T-helper 2 cell treated with Interferon-gamma antibody and Interleukin-4, amounts not matched to agents 5 μg/mL and 100 μg/mL, for 36 hours (primary cell): ENCODE data around the gene GLT6D1.
"Not testable (repeated sequence)": the region's sequence is repeated elsewhere in the genome, so short reads cannot be mapped to it uniquely, and the experiment has no call there.

ENCODE experiments used
- DNase-seq: peaks from one replicate; pipeline ENCODE4 v3.0.0; 2021; ENCODE audit warnings: low spot score
- H3K27ac Mint-ChIP-seq: one replicate; pipeline ENCODE4 v1.8.0; 2021; ENCODE audit warnings: mild to moderate bottlenecking, mixed read lengths
- H3K27me3 Mint-ChIP-seq: one replicate; pipeline ENCODE4 v1.8.0; 2021; ENCODE audit warnings: low read depth, mixed read lengths
- H3K36me3 Mint-ChIP-seq: one replicate; pipeline ENCODE4 v1.8.0; 2021; ENCODE audit warnings: low read depth, mixed read lengths
- H3K4me1 Mint-ChIP-seq: one replicate; pipeline ENCODE4 v1.8.0; 2021; ENCODE audit warnings: low read depth, mixed read lengths
- H3K4me3 Mint-ChIP-seq: one replicate; pipeline ENCODE4 v1.8.0; 2022; ENCODE audit warnings: mild to moderate bottlenecking, moderate library complexity, mixed read lengths
- H3K9me3 Mint-ChIP-seq: one replicate; pipeline ENCODE4 v1.8.0; 2021; ENCODE audit warnings: mixed read lengths

The GLT6D1 gene

DNA sequence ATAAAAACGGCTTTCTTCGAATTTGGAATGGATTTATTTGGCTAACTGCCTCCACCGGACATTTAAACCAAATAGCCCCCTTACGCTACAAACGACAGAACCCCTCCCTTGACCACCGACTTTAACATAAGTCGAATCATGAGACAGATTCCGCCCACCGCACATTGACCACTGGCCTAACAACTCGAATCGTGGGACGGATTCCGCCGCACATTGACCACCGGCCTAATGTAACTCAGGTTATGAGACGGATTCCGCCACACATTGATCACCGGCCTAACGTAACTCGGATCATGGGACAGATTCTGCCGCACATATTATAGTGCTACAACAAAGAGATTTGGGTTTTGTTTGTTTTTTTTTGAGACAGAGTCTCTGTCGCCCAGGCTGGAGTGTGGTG is 21.1 kb upstream of the GLT6D1 start:
- Mint-ChIP-seq H3K9me3 (no peaks in the 10 kb centered on the region), H3K4me3 (no peak overlapping the region), H3K27me3 (no peaks in the 10 kb centered on the region), H3K4me1 (no peaks in the 10 kb centered on the region), H3K36me3 (no peaks in the 10 kb centered on the region), H3K27ac (no peak overlapping the region)
- no peak for DNase-seq

DNA sequence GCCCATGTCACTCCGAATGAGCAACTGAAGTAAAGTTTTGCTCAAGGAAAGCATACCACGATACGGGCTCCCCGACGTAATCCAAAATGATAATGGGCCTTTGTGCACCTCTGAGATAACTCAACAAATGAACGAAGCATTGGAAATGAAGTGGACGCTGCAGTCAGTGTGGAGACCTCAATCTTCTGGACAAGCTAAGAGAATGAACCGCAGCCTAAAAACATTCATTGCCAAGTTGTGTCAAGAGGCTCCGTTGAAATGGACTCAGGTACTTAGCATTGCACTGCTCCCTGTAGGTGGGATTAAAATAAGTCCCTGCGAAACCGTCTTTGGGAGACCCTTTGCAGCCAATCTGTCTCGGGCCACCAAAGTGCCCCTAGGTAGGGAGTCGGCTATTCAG is 19.9 kb upstream of the GLT6D1 start:
- DNase-seq: no peak
- Mint-ChIP-seq H3K9me3 (no peaks in the 10 kb centered on the region), H3K27me3 (no peaks in the 10 kb centered on the region), H3K4me3 (no peak overlapping the region), H3K4me1 (no peaks in the 10 kb centered on the region), H3K36me3 (no peaks in the 10 kb centered on the region), H3K27ac (no peak overlapping the region)

- no peaks in the 10 kb centered on the region for H3K36me3 Mint-ChIP-seq
- no peak for DNase-seq
- no peaks in the 10 kb centered on the region for H3K27me3 Mint-ChIP-seq
- H3K4me3 Mint-ChIP-seq: no peak overlapping the region
- no peaks in the 10 kb centered on the region for H3K9me3 Mint-ChIP-seq
- H3K27ac Mint-ChIP-seq: no peak overlapping the region
- H3K4me1 Mint-ChIP-seq: no peaks in the 10 kb centered on the region
These were observed 18.1 kb upstream of the GLT6D1 start for GRCh38 chr9:135657416-135657815.

- Mint-ChIP-seq H3K9me3 (peaks cover 7% of the 10 kb centered on the region), H3K4me1 (no peaks in the 10 kb centered on the region)
These were observed 16.0 kb upstream of the GLT6D1 start for GRCh38 chr9:135655317-135655716.

DNA sequence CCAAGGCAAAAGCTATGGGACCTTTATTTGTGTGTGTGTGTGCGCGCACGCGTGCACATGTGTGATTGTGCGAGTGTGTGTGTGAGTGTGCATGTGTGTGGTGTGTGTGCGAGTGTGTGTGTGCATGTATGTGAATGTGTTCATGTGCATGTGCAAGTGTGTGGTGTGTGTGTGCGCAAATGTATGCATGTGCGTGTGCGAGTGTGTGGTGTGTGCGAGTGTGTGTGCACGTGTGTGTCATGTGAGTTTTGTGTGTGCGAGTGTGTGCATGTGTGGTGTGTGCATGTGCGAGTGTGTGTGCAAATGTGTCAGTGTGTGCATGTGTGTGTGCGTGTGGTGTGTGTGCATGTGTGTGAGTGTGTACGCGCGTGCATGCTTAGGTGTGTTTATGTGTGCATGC is 11.1 kb upstream of the GLT6D1 start:
- H3K4me1 Mint-ChIP-seq: no peaks in the 10 kb centered on the region
- peaks cover 44% of the 10 kb centered on the region for H3K9me3 Mint-ChIP-seq
- no peaks in the 10 kb centered on the region for H3K36me3 Mint-ChIP-seq
- no peak overlapping the region for H3K4me3 Mint-ChIP-seq
- H3K27ac Mint-ChIP-seq: no peak overlapping the region
- H3K27me3 Mint-ChIP-seq: no peaks in the 10 kb centered on the region
- no peak for DNase-seq

More at GRCh38 chr9:135655317-135655716, 16.0 kb upstream of the GLT6D1 start:
- Mint-ChIP-seq H3K27ac (no peak overlapping the region), H3K36me3 (no peaks in the 10 kb centered on the region), H3K4me3 (no peak overlapping the region), H3K27me3 (no peaks in the 10 kb centered on the region)
- no peak for DNase-seq

GRCh38 chr9:135649508-135649907 is 10.2 kb upstream of the GLT6D1 start:
- no peak overlapping the region for H3K27ac Mint-ChIP-seq
- no peak overlapping the region for H3K4me3 Mint-ChIP-seq
- DNase-seq: no peak
- peaks cover 53% of the 10 kb centered on the region for H3K9me3 Mint-ChIP-seq
- H3K27me3 Mint-ChIP-seq: no peaks in the 10 kb centered on the region
- H3K36me3 Mint-ChIP-seq: no peaks in the 10 kb centered on the region
- no peaks in the 10 kb centered on the region for H3K4me1 Mint-ChIP-seq

- Mint-ChIP-seq H3K27ac (no peak overlapping the region), H3K9me3 (peaks cover 57% of the 10 kb centered on the region), H3K4me3 (no peak overlapping the region), H3K36me3 (no peaks in the 10 kb centered on the region), H3K4me1 (no peaks in the 10 kb centered on the region), H3K27me3 (no peaks in the 10 kb centered on the region)
- DNase-seq: no peak
These were observed 9.4 kb upstream of the GLT6D1 start for GRCh38 chr9:135648494-135649410.

- Mint-ChIP-seq H3K4me1 (no peaks in the 10 kb centered on the region), H3K27me3 (no peaks in the 10 kb centered on the region), H3K27ac (no peak overlapping the region), H3K36me3 (no peaks in the 10 kb centered on the region), H3K9me3 (peaks cover 64% of the 10 kb centered on the region), H3K4me3 (no peak overlapping the region)
- no peak for DNase-seq
These were observed 8.5 kb upstream of the GLT6D1 start for GRCh38 chr9:135647884-135648283.

DNA sequence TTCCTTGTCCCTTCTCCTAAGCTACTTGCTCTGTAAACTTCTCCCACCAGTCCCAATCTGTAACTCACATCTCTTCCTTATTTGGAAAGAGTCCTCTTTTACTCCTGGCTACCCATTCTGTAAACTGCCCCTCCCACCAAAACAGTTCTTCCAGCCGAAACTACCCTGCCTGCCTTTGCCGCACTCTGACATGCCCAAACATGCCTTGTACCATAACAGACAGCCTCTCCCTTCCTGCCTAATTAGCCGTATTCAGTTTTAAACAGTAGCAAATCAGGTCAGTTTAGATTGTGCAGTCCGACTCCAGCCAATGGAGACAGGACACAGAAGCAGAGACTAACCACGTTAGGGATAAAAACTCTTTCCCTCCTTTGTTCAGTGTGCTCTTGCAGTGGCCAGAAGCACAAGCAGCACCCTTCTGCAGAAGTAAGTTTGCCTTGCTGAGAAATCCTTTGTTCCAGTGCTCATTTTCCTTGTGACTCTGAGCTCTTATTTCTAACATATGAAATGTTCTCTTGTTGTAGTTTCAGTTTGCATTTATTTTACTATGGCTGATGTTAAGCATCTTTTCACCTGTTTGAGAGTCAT is 5.4 kb upstream of the GLT6D1 start:
- no peak overlapping the region for H3K27ac Mint-ChIP-seq
- H3K36me3 Mint-ChIP-seq: no peaks in the 10 kb centered on the region
- H3K27me3 Mint-ChIP-seq: no peaks in the 10 kb centered on the region
- H3K9me3 Mint-ChIP-seq: peaks cover 51% of the 10 kb centered on the region
- DNase-seq: no peak
- no peak overlapping the region for H3K4me3 Mint-ChIP-seq
- H3K4me1 Mint-ChIP-seq: no peaks in the 10 kb centered on the region

DNA sequence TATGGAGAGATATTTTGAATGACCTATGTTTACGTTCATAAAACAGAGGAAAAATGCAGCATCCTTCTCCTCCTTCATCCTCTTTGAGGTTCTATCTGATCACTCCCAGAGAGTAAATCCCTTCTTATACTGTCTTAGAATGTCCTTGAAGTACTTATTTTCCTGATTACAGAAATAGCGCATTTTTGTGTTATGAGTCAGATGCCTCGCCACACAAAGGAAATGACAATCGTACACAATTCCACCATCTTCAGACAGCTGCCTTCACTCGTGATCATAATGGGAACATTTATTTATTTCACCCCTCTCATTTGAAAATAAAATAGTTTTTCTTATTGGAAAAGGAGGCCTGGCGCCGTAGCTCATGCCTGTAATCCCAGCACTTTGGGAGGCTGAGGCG is 2.4 kb upstream of the GLT6D1 start:
- no peaks in the 10 kb centered on the region for H3K4me1 Mint-ChIP-seq
- no peaks in the 10 kb centered on the region for H3K36me3 Mint-ChIP-seq
- peaks cover 28% of the 10 kb centered on the region for H3K9me3 Mint-ChIP-seq
- no peak for DNase-seq
- H3K27ac Mint-ChIP-seq: no peak overlapping the region
- no peak overlapping the region for H3K4me3 Mint-ChIP-seq
- no peaks in the 10 kb centered on the region for H3K27me3 Mint-ChIP-seq

GRCh38 chr9:135641047-135641446 is 1.7 kb upstream of the GLT6D1 start:
- Mint-ChIP-seq H3K4me1 (no peaks in the 10 kb centered on the region), H3K36me3 (no peaks in the 10 kb centered on the region), H3K4me3 (no peak overlapping the region), H3K27ac (no peak overlapping the region), H3K9me3 (peaks cover 24% of the 10 kb centered on the region), H3K27me3 (no peaks in the 10 kb centered on the region)
- DNase-seq: no peak

- DNase-seq, H3K4me1 Mint-ChIP-seq, H3K9me3 Mint-ChIP-seq, H3K27ac Mint-ChIP-seq, H3K27me3 Mint-ChIP-seq, H3K4me3 Mint-ChIP-seq, H3K36me3 Mint-ChIP-seq: not testable (repeated sequence)
These were observed 2.3 kb downstream of the GLT6D1 start for GRCh38 chr9:135636930-135637530.

DNA sequence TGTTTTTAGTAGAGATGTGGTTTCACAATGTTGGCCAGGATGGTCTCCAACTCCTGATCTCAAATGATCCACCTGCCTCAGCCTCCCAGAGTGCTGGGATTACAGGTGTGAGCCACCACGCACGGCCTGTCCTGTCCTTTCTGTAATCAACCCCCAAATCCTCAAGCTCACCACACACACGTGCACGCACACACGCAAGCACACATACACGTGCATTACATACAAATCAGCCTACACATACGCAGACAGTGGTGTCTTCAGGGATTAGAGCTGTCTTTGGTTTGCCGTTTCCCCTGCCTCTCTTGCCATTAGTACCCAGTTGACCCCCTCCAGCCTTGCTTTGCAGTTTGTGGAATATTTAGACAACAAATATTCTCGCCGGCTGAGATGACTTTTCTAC is 6.5 kb downstream of the GLT6D1 start:
- Mint-ChIP-seq H3K9me3 (no peaks in the 10 kb centered on the region), H3K4me1 (no peaks in the 10 kb centered on the region), H3K4me3 (no peak overlapping the region), H3K36me3 (no peaks in the 10 kb centered on the region), H3K27me3 (no peaks in the 10 kb centered on the region), H3K27ac (no peak overlapping the region)
- no peak for DNase-seq

DNA sequence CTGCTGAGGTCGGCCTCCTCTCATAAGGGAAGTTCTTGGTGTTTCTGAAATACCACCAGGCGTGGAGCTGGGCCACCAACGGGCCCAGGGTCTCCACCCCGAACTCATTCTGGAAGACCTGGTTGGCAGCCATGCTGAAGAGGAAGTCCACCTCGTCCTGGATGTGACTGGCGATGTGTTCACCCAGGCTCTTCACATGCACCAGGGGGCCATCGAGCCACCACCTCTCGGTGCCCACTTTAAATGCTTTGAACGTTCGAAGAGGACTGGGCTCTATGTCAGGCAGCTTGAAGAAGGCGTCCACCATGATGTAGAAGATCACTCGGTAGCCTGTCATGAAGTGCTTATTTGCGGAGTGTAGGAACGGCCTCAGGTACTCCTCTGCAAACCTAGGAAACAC is 15.1 kb downstream of the GLT6D1 start:
- Mint-ChIP-seq H3K27ac (no peak overlapping the region), H3K4me3 (no peak overlapping the region), H3K36me3 (no peaks in the 10 kb centered on the region), H3K27me3 (no peaks in the 10 kb centered on the region), H3K4me1 (no peaks in the 10 kb centered on the region), H3K9me3 (peaks cover 12% of the 10 kb centered on the region)
- DNase-seq: no peak
